Panc1 (cell line): Measurements from ENCODE around the gene SANBR.

Experiments used
- CTCF ChIP-seq: fragments of 450-650 bp; IDR thresholded peaks from 2 replicates; pipeline ENCODE4 v1.5.1; 2017; ENCODE audit warnings: mild to moderate bottlenecking
- POLR2AphosphoS5 ChIP-seq: IDR thresholded peaks from 2 replicates; pipeline ENCODE4 v1.6.1; 2012; ENCODE audit warnings: mild to moderate bottlenecking, low read depth, low read length, moderate library complexity
- SIN3A ChIP-seq: IDR thresholded peaks from 2 replicates; pipeline ENCODE4 v1.6.1; 2012; ENCODE audit warnings: low read depth, mild to moderate bottlenecking, low read length, moderate library complexity, borderline replicate concordance; ENCODE audit not compliant: insufficient read depth
- TCF7L2 ChIP-seq: IDR thresholded peaks from 2 replicates; pipeline ENCODE4 v1.6.1; 2011; ENCODE audit warnings: mild to moderate bottlenecking, low read depth, low read length, inconsistent platforms
- TF ChIP-seq, protein P1 (sequence below), 2 experiments: IDR thresholded peaks; 2 replicates each; pipeline ENCODE4 v1.6.1; 2011 to 2012; ENCODE audit warnings: low read depth in 2 of 2, control low read depth in 1 of 2, low read length in 1 of 2, mild to moderate bottlenecking in 1 of 2, moderate library complexity in 1 of 2; ENCODE audit not compliant: insufficient read depth in 1 of 2

DNA sequence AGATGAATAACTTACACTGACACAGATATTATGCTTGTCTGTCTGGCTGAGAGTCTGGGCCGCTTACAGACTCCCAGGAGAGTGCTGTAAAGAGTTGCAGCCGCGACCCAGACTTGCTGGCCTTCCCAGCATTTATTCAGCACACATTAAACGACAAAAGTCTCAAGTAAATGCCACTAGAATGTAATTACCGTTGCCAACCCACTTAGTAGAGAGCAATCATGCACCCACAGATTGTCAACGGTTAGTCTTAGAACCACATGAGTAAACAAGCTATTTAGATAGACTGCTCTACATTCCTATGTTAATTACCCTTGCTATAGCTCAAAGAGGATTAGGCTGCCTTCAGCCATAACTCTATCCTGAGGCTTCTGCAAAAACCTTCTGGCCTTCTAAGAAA lies 48.5 kb downstream of the SANBR start:
- no peak for TF ChIP-seq CTCF
- TF ChIP-seq, protein P1, sequence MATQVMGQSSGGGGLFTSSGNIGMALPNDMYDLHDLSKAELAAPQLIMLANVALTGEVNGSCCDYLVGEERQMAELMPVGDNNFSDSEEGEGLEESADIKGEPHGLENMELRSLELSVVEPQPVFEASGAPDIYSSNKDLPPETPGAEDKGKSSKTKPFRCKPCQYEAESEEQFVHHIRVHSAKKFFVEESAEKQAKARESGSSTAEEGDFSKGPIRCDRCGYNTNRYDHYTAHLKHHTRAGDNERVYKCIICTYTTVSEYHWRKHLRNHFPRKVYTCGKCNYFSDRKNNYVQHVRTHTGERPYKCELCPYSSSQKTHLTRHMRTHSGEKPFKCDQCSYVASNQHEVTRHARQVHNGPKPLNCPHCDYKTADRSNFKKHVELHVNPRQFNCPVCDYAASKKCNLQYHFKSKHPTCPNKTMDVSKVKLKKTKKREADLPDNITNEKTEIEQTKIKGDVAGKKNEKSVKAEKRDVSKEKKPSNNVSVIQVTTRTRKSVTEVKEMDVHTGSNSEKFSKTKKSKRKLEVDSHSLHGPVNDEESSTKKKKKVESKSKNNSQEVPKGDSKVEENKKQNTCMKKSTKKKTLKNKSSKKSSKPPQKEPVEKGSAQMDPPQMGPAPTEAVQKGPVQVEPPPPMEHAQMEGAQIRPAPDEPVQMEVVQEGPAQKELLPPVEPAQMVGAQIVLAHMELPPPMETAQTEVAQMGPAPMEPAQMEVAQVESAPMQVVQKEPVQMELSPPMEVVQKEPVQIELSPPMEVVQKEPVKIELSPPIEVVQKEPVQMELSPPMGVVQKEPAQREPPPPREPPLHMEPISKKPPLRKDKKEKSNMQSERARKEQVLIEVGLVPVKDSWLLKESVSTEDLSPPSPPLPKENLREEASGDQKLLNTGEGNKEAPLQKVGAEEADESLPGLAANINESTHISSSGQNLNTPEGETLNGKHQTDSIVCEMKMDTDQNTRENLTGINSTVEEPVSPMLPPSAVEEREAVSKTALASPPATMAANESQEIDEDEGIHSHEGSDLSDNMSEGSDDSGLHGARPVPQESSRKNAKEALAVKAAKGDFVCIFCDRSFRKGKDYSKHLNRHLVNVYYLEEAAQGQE (IDR thresholded peaks at IDR 0.05; ENCODE audit: insufficient read depth in 1 of 2, low read depth in 2 of 2, low read length in 1 of 2): no peak
- no peak for TF ChIP-seq POLR2AphosphoS5
- no peak for TF ChIP-seq TCF7L2
- no peak for TF ChIP-seq SIN3A
